ENCODE results near the gene UGT2B15. TPM values are rescaled to one million over a fixed set of nuclear protein-coding genes. Genes with fewer than 3 reads are reported as not detected.
"Not testable (repeated sequence)": the region's sequence is repeated elsewhere in the genome, so short reads cannot be mapped to it uniquely, and the experiment has no call there.

The UGT2B15 gene
- 0.56 TPM for polyA plus RNA-seq (2012; ENCODE audit: insufficient read depth, insufficient read length, low read depth)

DNA sequence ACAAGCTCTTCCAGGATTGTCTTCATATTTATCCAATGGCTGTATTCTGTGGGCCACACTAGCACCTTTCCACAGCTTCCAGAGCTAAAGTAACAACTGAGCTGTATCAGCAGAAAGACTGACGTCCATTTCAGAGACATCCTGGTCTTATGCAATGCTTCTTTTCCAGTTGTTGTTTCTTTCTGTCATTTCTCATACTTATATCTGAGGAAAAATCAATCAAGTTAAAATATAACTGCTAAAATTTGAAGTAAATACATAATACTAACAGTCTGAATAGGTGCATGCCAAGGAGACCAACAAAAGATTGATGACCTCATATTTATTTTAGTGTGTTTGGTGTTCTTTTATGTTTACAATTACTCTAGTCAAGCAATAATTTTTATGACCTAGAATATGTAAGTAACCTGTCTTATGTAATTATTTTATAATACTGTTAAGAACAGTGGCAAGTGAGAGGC lies at the start of gene UGT2B15:
UGT2B15 (minus strand) TSS at position 174 of the 461 bp plus-strand sequence; CDS start at position 140, 34 bp downstream.
- H3K27me3 ChIP-seq; H3K36me3 ChIP-seq; H3K9me3 ChIP-seq; H3K4me3 ChIP-seq (ENCODE audit: low read depth, low read length); DNase-seq; H3K4me1 ChIP-seq: not testable (repeated sequence)

DNA sequence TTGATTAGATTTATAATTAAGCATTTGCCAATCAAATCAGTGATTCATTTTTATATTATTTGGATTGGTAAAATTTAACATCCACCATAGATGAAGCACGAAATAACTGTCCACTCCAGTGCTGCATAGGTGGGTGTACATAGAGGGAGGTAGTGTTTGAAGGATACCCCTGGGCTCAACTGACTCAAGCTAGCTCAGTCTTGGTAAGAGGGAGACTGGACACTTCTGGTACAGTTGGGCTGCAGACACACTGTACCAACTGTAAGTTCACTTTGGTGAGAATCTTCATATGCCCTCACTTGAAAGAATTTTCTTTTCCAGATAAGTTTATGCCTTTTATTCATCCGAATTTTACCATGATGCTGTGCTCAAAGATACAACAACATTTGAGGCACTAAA lies 48.6 kb upstream of the UGT2B15 start:
- Histone ChIP-seq H3K36me3 (no peaks in the 10 kb centered on the region), H3K27me3 (no peaks in the 10 kb centered on the region), H3K4me1 (no peaks in the 10 kb centered on the region), H3K9me3 (no peaks in the 10 kb centered on the region), H3K4me3 (ENCODE audit: low read depth, low read length) (no peak overlapping the region)
- DNase-seq, result no peak
- TF ChIP-seq, protein P1, sequence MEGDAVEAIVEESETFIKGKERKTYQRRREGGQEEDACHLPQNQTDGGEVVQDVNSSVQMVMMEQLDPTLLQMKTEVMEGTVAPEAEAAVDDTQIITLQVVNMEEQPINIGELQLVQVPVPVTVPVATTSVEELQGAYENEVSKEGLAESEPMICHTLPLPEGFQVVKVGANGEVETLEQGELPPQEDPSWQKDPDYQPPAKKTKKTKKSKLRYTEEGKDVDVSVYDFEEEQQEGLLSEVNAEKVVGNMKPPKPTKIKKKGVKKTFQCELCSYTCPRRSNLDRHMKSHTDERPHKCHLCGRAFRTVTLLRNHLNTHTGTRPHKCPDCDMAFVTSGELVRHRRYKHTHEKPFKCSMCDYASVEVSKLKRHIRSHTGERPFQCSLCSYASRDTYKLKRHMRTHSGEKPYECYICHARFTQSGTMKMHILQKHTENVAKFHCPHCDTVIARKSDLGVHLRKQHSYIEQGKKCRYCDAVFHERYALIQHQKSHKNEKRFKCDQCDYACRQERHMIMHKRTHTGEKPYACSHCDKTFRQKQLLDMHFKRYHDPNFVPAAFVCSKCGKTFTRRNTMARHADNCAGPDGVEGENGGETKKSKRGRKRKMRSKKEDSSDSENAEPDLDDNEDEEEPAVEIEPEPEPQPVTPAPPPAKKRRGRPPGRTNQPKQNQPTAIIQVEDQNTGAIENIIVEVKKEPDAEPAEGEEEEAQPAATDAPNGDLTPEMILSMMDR (IDR thresholded peaks at IDR 0.05; ENCODE audit: low read depth, low read length), result no peak

DNA sequence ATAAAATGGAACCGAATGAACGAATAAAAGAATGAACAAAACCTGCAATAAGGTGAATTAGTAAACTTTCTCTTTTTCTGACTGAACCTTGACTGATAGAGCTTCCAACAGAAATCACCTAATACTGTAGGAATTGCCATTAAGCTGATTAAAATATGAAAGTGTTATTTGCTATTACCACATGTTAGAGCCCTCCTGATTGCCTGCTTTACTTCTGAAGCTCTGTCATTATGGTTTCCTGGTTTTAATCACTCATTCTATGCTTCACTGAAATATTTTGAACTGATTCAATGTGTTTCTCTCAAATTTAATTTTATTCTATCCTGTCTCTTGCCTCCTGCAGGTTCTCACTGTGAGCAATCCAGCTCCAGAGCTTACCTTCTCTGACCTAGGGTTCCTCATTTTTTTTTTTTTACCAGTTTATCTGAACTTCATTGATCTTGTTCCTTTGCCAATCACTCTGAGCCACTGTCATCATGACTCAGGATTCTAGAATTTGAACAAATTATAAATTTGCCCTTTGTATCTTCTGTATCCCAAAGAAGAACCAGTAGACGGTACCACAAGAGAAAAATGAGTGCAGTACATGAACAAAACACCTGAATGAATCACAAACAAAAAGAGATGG lies 48.1 kb upstream of the UGT2B15 start:
- H3K27me3 ChIP-seq, result no peaks in the 10 kb centered on the region
- no peak overlapping the region for H3K4me3 ChIP-seq (ENCODE audit: low read depth, low read length)
- no peaks in the 10 kb centered on the region for H3K9me3 ChIP-seq
- TF ChIP-seq, protein P1 (IDR thresholded peaks at IDR 0.05; ENCODE audit: low read depth, low read length), result no peak
- DNase-seq, result no peak
- H3K36me3 ChIP-seq, result no peaks in the 10 kb centered on the region
- no peaks in the 10 kb centered on the region for H3K4me1 ChIP-seq

DNA sequence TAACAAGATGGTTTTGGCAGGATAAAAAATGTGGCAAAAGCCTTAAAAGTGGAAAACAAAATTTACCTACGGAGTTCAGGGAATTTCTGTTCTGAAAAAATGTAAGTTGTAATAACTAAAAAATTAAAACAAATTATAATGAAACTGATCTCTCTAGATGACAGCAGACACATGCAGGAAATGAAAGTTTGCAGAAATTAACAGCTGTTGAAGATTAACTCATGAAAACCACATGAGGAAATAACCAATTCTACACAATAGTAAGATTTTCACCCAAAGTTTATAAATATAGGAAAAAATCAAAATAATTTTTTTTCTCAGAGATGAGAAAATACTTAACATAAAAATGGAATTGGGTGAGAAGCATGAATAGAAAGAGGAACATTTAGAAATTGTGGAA lies 47.5 kb upstream of the UGT2B15 start:
- TF ChIP-seq, protein P1 (IDR thresholded peaks at IDR 0.05; ENCODE audit: low read depth, low read length), result no peak
- no peaks in the 10 kb centered on the region for H3K4me1 ChIP-seq
- H3K36me3 ChIP-seq, result no peaks in the 10 kb centered on the region
- H3K4me3 ChIP-seq (ENCODE audit: low read depth, low read length), result no peak overlapping the region
- H3K9me3 ChIP-seq, result no peaks in the 10 kb centered on the region
- DNase-seq, result no peak
- no peaks in the 10 kb centered on the region for H3K27me3 ChIP-seq

DNA sequence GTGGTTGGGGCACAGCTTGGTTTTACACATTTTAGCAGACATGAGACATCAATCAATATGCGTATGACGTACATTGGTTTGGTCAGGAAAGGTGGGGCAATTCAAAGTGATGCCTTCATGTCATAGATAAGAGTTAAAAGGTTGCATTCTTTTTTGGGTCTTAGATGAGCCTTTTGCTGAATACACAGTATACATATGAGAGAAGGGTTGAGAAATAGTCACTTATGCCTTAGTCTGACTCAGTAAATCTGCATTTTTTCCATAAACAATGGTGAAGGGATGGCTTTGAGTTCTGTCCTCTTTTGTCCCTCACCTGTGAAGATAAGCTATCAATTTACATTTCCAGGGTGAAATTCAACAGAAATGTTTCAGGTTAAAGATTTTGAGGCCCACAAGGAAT lies 43.9 kb upstream of the UGT2B15 start:
- H3K27me3 ChIP-seq, result no peaks in the 10 kb centered on the region
- no peak overlapping the region for H3K4me3 ChIP-seq (ENCODE audit: low read depth, low read length)
- H3K4me1 ChIP-seq, result no peaks in the 10 kb centered on the region
- no peaks in the 10 kb centered on the region; the same call in 1 of the 2 replicates for H3K9me3 ChIP-seq
- H3K36me3 ChIP-seq, result no peaks in the 10 kb centered on the region
- TF ChIP-seq, protein P1 (IDR thresholded peaks at IDR 0.05; ENCODE audit: low read depth, low read length), result no peak
- no peak for DNase-seq

DNA sequence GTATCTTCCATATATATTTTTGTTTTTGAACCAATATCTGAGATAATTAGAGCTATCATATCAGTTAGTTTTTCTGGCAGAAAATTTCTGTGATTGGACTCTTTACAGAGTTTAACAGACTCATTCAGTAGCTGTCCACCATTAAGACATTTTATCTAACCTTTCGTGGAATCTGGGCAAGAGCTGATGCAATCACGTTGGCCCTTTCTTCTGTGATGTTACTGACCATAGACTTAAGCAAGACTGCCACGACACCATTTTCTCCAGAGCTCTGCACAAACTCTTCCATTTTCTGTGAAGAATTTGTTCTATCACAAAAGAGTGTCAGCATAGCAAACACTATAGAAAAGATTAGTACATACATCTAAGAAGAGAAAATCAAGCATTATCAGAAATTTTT lies 41.8 kb upstream of the UGT2B15 start:
- Histone ChIP-seq H3K27me3 (no peaks in the 10 kb centered on the region), H3K4me1 (no peaks in the 10 kb centered on the region), H3K4me3 (ENCODE audit: low read depth, low read length) (no peak overlapping the region), H3K9me3 (no peaks in the 10 kb centered on the region; the same call in 1 of the 2 replicates), H3K36me3 (no peaks in the 10 kb centered on the region)
- TF ChIP-seq, protein P1 (IDR thresholded peaks at IDR 0.05; ENCODE audit: low read depth, low read length), result no peak
- no peak for DNase-seq
